ENCODE data around the gene DGKA.

Gene DGKA

DNA sequence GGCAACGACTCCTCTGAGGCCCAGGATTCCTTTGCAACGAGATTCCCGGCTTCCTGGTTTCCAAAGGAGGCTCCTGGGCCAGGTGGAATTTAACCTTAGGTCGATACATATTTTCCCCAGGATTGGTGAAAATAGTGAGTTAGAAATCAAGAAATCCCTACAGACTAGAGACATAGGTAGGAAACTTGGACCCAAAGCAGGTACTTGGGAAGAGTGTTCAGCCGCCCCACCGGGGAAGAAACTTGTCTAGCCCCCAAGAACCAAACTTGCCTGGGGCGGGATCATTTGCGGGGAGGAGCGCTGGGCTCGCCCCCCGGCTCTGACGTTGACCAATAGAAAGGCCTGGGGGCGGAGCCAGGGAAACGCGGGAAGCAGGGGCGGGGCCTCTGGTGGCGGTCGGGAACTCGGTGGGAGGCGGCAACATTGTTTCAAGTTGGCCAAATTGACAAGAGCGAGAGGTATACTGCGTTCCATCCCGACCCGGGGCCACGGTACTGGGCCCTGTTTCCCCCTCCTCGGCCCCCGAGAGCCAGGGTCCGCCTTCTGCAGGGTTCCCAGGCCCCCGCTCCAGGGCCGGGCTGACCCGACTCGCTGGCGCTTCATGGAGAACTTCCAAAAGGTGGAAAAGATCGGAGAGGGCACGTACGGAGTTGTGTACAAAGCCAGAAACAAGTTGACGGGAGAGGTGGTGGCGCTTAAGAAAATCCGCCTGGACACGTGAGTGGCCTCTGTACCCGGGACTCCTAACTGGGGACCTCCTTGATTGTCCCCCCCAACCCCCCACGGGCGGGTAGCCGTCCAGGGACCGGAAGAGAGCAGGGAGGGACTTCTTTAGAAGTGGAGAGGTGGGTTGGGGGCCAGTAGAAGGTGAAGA is 35.7 kb downstream of the DGKA start, which contains the start of gene CDK2:
Gene CDK2, plus strand, starts transcription at position 423 of the 874 bp plus-strand sequence. Its CDS starts 179 bp downstream, at position 602.
- H3K4me3 ChIP-seq (ENCODE audit: low read length): peak within 1 kb of the TSS; percentile 87
- TF ChIP-seq, protein P1, sequence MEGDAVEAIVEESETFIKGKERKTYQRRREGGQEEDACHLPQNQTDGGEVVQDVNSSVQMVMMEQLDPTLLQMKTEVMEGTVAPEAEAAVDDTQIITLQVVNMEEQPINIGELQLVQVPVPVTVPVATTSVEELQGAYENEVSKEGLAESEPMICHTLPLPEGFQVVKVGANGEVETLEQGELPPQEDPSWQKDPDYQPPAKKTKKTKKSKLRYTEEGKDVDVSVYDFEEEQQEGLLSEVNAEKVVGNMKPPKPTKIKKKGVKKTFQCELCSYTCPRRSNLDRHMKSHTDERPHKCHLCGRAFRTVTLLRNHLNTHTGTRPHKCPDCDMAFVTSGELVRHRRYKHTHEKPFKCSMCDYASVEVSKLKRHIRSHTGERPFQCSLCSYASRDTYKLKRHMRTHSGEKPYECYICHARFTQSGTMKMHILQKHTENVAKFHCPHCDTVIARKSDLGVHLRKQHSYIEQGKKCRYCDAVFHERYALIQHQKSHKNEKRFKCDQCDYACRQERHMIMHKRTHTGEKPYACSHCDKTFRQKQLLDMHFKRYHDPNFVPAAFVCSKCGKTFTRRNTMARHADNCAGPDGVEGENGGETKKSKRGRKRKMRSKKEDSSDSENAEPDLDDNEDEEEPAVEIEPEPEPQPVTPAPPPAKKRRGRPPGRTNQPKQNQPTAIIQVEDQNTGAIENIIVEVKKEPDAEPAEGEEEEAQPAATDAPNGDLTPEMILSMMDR (IDR thresholded peaks at IDR 0.05; ENCODE audit: insufficient read depth, low read depth, low read length, missing control alignments): no peak
- peak; percentile 84 for DNase-seq (ENCODE audit: low read depth)

DNA sequence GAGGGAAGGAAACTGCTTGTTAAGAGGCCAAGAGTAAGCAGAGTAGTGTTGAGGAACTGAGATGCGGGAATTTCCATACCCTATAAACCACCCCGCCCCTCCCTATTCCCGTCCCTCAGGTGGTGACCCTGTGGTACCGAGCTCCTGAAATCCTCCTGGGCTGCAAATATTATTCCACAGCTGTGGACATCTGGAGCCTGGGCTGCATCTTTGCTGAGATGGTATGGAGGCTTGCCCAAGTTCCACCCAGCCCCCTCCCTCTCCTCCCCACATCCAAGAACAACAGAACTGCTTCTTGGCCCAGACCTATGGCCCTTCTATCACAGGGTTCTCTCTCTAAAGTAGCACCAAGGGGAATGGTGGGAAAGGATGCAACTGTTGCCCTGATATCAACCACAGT is 38.4 kb downstream of the DGKA start:
- TF ChIP-seq, protein P1 (IDR thresholded peaks at IDR 0.05; ENCODE audit: insufficient read depth, low read depth, low read length, missing control alignments): no peak
- no peak for DNase-seq (ENCODE audit: low read depth)
- H3K4me3 ChIP-seq (ENCODE audit: low read length): no peak overlapping the region

- no peak for DNase-seq (ENCODE audit: low read depth)
- TF ChIP-seq, protein P1 (IDR thresholded peaks at IDR 0.05; ENCODE audit: insufficient read depth, low read depth, low read length, missing control alignments): no peak
- H3K4me3 ChIP-seq (ENCODE audit: low read length): no peak overlapping the region
Measured at GRCh38 chr12:55970775-55971174, 39.8 kb downstream of the DGKA start.

GRCh38 chr12:55972042-55972441 is 41.1 kb downstream of the DGKA start:
- H3K4me3 ChIP-seq (ENCODE audit: low read length): peak overlapping the region; percentile 60
- DNase-seq (ENCODE audit: low read depth): peak; percentile 90
- TF ChIP-seq, protein P1 (IDR thresholded peaks at IDR 0.05; ENCODE audit: insufficient read depth, low read depth, low read length, missing control alignments): no peak

- peak overlapping the region; percentile 60 for H3K4me3 ChIP-seq (ENCODE audit: low read length)
- DNase-seq (ENCODE audit: low read depth): no peak
- TF ChIP-seq, protein P1 (IDR thresholded peaks at IDR 0.05; ENCODE audit: insufficient read depth, low read depth, low read length, missing control alignments): no peak
Measured at GRCh38 chr12:55972456-55972855, 41.5 kb downstream of the DGKA start.

DNA sequence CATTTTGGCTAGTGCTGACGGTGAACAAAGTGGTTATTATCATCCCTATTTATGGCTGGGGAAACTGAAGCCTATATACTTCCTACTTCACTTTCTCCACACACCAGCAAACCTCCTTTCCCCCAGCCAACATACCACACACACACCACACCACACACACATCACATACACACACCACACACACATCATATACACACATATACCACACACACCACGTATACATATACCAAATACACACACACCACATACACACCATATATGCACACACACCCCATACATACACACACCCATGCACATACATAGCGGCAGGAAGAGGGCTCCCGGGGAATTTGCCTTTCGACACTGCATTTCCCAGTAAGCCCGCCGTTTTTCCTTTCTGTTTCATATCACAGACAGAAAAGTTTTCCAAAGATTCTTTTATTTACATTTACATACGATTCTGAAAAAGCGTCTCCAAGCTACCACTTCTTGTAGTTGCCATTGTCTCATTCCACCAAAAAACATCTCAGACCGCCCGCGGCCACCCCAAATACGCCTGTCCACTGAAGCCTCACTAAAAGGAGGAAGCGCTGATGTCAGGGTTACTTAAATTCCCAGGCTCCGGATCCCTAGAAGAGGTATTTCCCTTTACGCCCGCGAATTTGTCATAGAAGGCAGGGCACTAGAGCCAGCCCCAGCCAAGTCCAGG is 42.1 kb downstream of the DGKA start:
- TF ChIP-seq, protein P1 (IDR thresholded peaks at IDR 0.05; ENCODE audit: insufficient read depth, low read depth, low read length, missing control alignments): no peak
- no peak for DNase-seq (ENCODE audit: low read depth)
- peak overlapping the region; percentile 60 for H3K4me3 ChIP-seq (ENCODE audit: low read length)

Measured in epithelial cell of esophagus (primary cell).